HTERT RPE-1 (cell line): ENCODE results near the gene KANSL3.
"Not testable (repeated sequence)": the region's sequence is repeated elsewhere in the genome, so short reads cannot be mapped to it uniquely, and the experiment has no call there.

Experiments
- in situ Hi-C: fragments of 300-500 bp; cut with MboI; formaldehyde crosslinking; loops from 4 replicates; pipeline ENCODE4 v1.14.3; 2020; ENCODE audit warnings: low sequenced_read_pairs

The KANSL3 gene

GRCh38 chr2:96638144-96639121, at the start of gene KANSL3:
Gene KANSL3 (minus strand): TSS chr2:96638312. CDS start chr2:96637135, 1,177 bp downstream.
- in situ Hi-C loops: no loop called here

GRCh38 chr2:96687266-96687665, 49.2 kb upstream of the KANSL3 start:
- in situ Hi-C loops: no loop called here

GRCh38 chr2:96685577-96686459, 47.7 kb upstream of the KANSL3 start:
- in situ Hi-C loops: no loop called here

DNA sequence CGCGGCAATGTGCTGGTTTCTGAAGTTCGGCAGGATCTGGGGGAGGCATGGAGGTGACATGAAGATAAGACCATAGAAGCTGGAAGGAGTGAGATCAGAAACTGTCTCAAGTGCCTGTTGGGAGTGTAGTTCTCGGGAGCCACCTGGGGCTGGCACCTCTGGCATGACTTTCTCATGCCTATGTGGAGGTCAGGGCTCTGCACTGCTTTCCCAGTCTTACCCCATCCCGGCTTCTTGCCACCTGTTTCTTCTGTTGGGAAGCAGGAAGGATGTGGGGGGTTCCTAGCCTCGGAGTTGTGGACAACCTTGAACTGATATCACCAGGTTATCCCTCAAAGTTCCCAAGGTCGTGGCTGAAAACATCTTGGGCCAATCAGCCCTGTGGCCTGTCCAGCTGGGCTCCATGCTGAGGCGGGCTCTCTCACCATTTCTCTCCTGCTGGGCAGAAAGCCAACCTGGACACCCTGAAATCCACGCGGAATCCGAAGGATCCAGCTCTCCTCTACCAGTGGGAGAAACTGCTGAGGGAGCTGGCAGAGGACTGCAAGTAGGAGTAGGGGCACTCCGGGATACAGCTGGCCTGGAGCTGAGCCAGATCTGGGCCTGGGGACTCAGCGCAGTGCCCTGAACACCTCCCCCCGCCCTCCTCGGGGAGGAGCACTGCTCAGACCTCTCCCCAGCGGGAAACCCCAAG, 46.9 kb upstream of the KANSL3 start:
- in situ Hi-C loops: no loop called here

DNA sequence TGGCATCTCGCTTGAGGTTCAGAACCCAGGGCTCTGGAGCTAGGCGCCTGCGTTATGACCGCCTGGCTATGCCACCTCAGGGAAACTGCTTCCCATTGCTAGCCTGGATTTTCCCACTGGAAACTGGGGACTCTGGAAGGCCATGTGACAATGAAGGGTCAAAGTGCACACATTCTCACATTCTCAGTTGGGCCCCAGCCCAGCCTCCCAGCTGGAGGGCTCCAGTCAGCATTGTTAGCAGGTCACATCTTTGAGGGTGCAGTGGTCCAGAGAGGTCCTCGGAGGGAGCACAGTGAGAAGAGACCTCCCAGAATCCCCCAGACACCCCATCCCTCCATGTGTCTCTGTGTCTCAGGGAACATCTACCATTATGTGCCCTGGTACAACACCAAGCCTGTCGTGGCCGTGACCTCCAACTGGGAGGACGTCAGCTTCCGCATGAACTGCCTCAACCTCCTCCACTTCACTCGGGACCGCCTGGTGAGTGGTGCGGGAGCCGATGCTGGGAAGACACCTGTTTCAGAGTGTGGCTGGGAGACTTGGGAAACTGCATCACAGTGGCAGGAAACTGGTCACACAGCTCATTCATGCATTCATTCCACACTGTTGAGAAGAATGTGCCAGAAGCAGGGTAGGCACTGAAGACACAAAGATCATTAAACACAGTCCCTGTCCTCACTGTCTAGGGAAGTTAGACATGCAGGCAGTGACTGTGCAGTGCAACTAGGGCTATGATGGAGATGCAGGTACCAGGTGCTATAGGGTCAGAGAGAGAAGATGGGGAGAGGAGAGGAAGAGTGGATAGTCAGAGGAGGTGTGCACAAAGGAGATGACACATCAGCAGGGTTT, 46.1 kb upstream of the KANSL3 start:
- in situ Hi-C loops: no loop called here

- in situ Hi-C loops: no loop called here
Observed at GRCh38 chr2:96683307-96683706, 45.2 kb upstream of the KANSL3 start.

DNA sequence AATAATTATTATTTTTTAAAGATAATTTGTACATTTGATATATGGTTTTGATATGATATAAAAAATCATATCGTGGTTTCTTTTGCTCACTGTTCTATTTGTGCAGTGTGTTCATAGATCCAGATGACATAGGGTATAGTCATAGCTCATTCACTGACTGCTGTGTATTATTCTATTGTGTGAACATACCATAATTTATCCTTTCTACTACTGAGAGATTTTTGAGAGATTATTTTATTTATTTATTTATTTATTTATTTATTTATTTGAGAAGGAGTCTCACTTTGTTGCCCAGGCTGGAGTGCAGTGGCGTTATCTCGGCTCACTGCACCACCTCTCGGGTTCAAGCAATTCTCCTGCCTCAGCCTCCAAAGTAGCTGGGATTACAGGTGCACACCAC, 43.4 kb upstream of the KANSL3 start:
- in situ Hi-C loops: no loop called here

DNA sequence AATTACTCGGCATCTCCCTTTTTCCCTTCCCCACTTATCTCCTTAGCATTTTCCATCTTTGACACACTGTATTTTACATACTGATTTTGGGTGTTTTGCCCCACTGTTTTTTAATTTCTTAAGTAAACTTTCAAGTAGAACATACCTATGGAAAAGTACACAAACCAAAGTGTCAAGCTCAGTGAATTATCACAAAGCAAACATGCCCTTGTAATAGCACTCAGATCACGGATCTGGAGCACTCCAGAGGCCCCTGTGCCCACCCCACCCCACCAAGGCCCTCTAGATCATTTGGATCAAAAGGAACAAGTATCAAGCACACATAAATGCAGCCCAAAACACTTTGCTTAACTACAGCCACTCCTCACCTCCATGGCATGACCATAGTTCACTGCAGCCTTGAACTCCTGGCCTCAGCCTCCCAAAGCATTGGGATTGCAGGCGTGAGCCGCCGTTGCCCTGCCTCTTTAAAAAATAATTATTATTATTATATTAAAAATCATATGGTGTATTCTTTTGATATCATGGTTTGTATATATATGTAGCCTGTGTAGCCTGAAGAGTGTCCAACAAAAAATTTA, 42.5 kb upstream of the KANSL3 start:
- in situ Hi-C loops: no loop called here

- in situ Hi-C loops: no loop called here
Observed at GRCh38 chr2:96679848-96680247, 41.7 kb upstream of the KANSL3 start.

GRCh38 chr2:96669539-96670215, 31.6 kb upstream of the KANSL3 start:
- in situ Hi-C loops: no loop called here

GRCh38 chr2:96668771-96669170, 30.7 kb upstream of the KANSL3 start:
- in situ Hi-C loops: no loop called here

DNA sequence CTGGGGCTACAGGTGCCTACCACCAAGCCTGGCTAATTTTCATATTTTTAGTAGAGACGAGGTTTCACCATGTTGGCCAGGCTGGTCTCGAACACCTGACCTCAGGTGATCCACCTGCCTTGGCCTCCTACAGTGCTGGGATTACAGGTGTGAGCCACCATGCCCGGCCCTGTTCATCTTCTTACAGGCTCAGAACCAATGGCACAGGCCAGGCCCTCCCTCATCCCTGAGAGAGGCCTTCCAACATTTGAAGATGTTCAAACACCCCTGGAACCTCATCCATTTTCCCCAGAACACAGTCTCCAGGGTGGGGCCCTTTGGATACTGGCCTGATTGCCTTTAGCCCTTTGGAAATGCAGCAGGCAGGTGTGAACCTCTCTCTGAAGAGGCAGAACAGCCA, 27.6 kb upstream of the KANSL3 start:
- in situ Hi-C loops: not testable (repeated sequence)

DNA sequence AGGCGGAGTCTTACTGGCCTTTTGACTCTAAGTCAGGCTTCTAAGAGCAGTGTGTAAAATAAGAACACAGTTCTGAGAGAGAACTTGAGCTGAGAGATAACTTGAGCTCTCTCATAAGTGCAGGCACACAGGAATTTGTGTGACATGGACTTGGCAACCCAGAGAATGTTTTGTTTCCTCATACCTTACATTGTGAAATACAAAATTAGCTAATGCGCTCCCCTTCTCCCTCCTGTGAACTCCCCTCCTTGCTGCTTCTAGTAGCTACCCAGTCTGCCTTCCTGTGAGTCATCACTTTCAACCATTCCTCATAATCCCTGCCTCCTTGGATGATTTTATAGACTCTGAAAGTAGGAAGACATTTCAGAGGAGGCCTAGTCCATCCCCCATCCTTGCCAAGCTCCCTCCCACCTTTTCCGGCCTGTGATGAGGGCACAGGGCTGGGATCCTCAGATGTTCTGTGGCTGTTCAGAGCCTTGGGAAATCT, 27.0 kb upstream of the KANSL3 start:
- in situ Hi-C loops: no loop called here

DNA sequence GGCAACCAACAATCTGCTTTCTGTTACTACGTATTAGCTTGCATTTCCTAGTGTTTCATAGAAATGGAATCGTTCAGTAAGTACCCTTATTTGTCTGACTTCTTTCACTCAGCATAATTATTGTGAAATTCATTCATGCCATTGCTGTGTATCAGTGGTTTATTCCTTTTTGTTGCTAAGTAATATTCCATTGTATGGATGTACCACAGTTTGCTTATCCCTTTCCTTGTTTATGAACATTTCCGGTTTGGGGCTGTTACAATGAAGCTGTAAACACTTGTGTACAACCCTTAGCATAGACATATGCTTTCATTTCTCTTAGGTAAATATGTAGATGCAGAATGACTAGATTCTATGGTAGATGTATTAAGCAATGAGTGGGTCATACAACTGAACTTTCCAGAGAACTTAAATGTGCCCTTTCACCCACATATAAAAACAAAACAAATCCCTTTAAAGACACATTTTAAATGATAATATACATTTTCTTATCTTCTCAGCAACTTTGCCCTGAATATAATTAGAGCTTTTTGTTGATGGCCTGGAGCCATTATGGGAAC, 26.3 kb upstream of the KANSL3 start:
- in situ Hi-C loops: no loop called here

- in situ Hi-C loops: no loop called here
Observed at GRCh38 chr2:96663829-96664228, 25.7 kb upstream of the KANSL3 start.

- in situ Hi-C loops: no loop called here
Observed at GRCh38 chr2:96663177-96663576, 25.1 kb upstream of the KANSL3 start.

DNA sequence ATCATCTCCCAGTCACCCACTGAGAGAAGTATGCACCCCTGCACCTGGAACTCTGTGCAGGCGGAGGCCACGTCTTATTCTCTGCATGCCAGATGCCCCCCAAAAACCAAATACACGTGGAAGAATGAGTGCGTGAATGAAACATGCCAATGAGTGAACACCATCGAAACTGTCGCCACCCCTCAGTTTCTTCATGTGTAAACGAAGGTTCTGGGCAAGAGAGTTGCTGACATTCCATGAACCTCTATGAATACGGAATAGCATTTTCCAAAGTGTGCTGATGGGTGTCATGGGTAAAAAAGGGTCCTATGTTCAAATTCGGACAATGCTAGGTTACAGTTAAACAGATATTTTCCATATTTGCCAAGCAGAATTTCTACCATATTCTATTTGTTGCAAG, 24.2 kb upstream of the KANSL3 start:
- in situ Hi-C loops: no loop called here

GRCh38 chr2:96661324-96661723, 23.2 kb upstream of the KANSL3 start:
- in situ Hi-C loops: no loop called here

GRCh38 chr2:96656540-96656939, 18.4 kb upstream of the KANSL3 start:
- in situ Hi-C loops: no loop called here
